Smooth muscle cell (in vitro differentiated cells): ENCODE data around the gene UBLCP1. TPM values are rescaled to one million over a fixed set of nuclear protein-coding genes. Genes with fewer than 3 reads are reported as not detected.
A peak's percentile ranks its signal among the peaks of the same experiment; 100 is the strongest.
"Not testable (repeated sequence)": the region's sequence is repeated elsewhere in the genome, so short reads cannot be mapped to it uniquely, and the experiment has no call there.

Experiments
- DNase-seq: peaks from one replicate; lab custom pipeline; 2025; ENCODE audit not compliant: unreplicated experiment; lab: John Stamatoyannopoulos, UW
- H2AFZ ChIP-seq: fragments of 200-600 bp; sonication (generic); 2 replicates; pipeline ENCODE4 v1.6.0; 2016; ENCODE audit warnings: antibody characterized with exemption, low read depth, mild to moderate bottlenecking
- H3F3A ChIP-seq: fragments of 200-600 bp; sonication (generic); 2 replicates; pipeline ENCODE4 v1.6.0; 2017; ENCODE audit warnings: antibody characterized with exemption, low read depth
- H3K27ac ChIP-seq: fragments of 200-600 bp; sonication (generic); 2 replicates; pipeline ENCODE4 v1.5.1; 2016; ENCODE audit warnings: low read depth, mild to moderate bottlenecking
- H3K27me3 ChIP-seq: fragments of 200-600 bp; sonication (generic); 2 replicates; pipeline ENCODE4 v1.6.1; 2016; ENCODE audit warnings: low read depth, mild to moderate bottlenecking
- H3K36me3 ChIP-seq: fragments of 200-600 bp; sonication (generic); 2 replicates; pipeline ENCODE4 v1.5.1; 2016; ENCODE audit warnings: low read depth
- H3K4me1 ChIP-seq: fragments of 200-600 bp; sonication (generic); 2 replicates; pipeline ENCODE4 v1.5.1; 2016; ENCODE audit warnings: low read depth
- H3K4me2 ChIP-seq: fragments of 200-600 bp; sonication (generic); 2 replicates; pipeline ENCODE4 v1.6.0; 2016; ENCODE audit warnings: mild to moderate bottlenecking
- H3K4me3 ChIP-seq: fragments of 200-600 bp; sonication (generic); 2 replicates; pipeline ENCODE4 v1.5.1; 2016; ENCODE audit warnings: mild to moderate bottlenecking
- H3K79me2 ChIP-seq: fragments of 200-600 bp; sonication (generic); 2 replicates; pipeline ENCODE4 v1.6.0; 2016; ENCODE audit warnings: low read depth, mild to moderate bottlenecking
- H3K9ac ChIP-seq: fragments of 200-600 bp; sonication (generic); 2 replicates; pipeline ENCODE4 v1.6.0; 2016; ENCODE audit warnings: low read depth
- H3K9me3 ChIP-seq: fragments of 200-600 bp; sonication (generic); replicated peaks from 2 replicates; pipeline ENCODE4 v1.5.1; 2016; ENCODE audit warnings: low read depth
- H4K20me1 ChIP-seq: fragments of 200-600 bp; sonication (generic); 2 replicates; pipeline ENCODE4 v1.6.0; 2016; ENCODE audit warnings: low read depth
- whole genome bisulfite sequencing: methylation state at CpG from one replicate; pipeline ENCODE4 v1.1.7; 2016; ENCODE audit warnings: low lambda C conversion rate; 5-methylcytosine and 5-hydroxymethylcytosine counted together
- polyA plus RNA-seq: library from polyadenylated mRNA; unstranded; fragments of >200 nt; fragmentation: Nextera tagmentation; extraction: Ambion mirVana; gene quantifications from 2 replicates; pipeline ENCODE4 v1.2.1, GENCODE V29; 2016
- total RNA-seq: library from RNA; depleted of rRNA; stranded (reverse); fragments of >200 nt; gene quantifications from 2 replicates; pipeline ENCODE4 v1.2.3, GENCODE V29; 2014
- TF ChIP-seq, protein P1 (sequence below): fragments of 200-600 bp; sonication (generic); IDR thresholded peaks from 2 replicates; pipeline ENCODE4 v1.5.1; 2017; ENCODE audit warnings: borderline replicate concordance, mild to moderate bottlenecking, antibody characterized with exemption; ENCODE audit not compliant: insufficient read depth, poor library complexity, severe bottlenecking

UBLCP1 gene
- total and polyA plus RNA-seq, 2 experiments from 2014 or later = 32.9 to 44.1 TPM

DNA sequence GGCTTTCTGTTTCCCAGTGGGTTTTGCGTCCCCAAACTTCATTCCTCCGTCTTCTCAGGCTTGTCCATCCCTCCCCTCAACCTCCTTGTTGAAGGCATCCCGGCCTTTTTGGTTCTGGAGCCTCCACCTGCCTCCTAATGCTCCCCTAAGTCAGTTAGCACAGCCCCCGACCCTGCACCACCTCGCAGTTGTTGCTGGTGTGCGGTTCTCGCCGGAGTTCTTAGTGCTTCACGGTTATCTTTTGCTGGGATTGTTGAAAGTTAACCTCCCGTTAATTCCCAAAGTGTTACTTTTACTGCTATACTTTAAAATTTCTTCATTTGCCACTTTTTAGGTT lies 447 bp downstream of the UBLCP1 start:
- peak overlapping the region; percentile 91 for H3K4me3 ChIP-seq
- no peaks in the 10 kb centered on the region for H3K9me3 ChIP-seq
- H3K9ac ChIP-seq = peak overlapping the region; percentile 94
- H3K79me2 ChIP-seq = peaks cover 27% of the 10 kb centered on the region
- no peaks in the 10 kb centered on the region for H3K36me3 ChIP-seq
- DNase-seq = no peak
- peak overlapping the region; percentile 97 for H3K4me2 ChIP-seq
- H3K27ac ChIP-seq = peak overlapping the region; percentile 90
- peaks cover 13% of the 10 kb centered on the region for H3K4me1 ChIP-seq
- H3F3A ChIP-seq = no peaks in the 10 kb centered on the region
- H4K20me1 ChIP-seq = peaks cover 11% of the 10 kb centered on the region
- 3% methylated on average over 10 of the region's 10 CpGs for WGBS
- no peaks in the 10 kb centered on the region for H3K27me3 ChIP-seq
- H2AFZ ChIP-seq = peak overlapping the region; percentile 96
- TF ChIP-seq, protein P1, sequence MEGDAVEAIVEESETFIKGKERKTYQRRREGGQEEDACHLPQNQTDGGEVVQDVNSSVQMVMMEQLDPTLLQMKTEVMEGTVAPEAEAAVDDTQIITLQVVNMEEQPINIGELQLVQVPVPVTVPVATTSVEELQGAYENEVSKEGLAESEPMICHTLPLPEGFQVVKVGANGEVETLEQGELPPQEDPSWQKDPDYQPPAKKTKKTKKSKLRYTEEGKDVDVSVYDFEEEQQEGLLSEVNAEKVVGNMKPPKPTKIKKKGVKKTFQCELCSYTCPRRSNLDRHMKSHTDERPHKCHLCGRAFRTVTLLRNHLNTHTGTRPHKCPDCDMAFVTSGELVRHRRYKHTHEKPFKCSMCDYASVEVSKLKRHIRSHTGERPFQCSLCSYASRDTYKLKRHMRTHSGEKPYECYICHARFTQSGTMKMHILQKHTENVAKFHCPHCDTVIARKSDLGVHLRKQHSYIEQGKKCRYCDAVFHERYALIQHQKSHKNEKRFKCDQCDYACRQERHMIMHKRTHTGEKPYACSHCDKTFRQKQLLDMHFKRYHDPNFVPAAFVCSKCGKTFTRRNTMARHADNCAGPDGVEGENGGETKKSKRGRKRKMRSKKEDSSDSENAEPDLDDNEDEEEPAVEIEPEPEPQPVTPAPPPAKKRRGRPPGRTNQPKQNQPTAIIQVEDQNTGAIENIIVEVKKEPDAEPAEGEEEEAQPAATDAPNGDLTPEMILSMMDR = no peak

- WGBS = 100% methylated on average over 2 of the region's 2 CpGs
- not testable (repeated sequence) for H3K4me2 ChIP-seq, DNase-seq, H2AFZ ChIP-seq, H3K9me3 ChIP-seq, H3K9ac ChIP-seq, H3K4me3 ChIP-seq, H3F3A ChIP-seq, H3K27me3 ChIP-seq, H3K27ac ChIP-seq, H3K36me3 ChIP-seq
- peaks cover 27% of the 10 kb centered on the region for H3K79me2 ChIP-seq
- H3K4me1 ChIP-seq = peaks cover 13% of the 10 kb centered on the region
- H4K20me1 ChIP-seq = peaks cover 11% of the 10 kb centered on the region
These were observed 3.7 kb downstream of the UBLCP1 start for GRCh38 chr5:159266764-159267163.

DNA sequence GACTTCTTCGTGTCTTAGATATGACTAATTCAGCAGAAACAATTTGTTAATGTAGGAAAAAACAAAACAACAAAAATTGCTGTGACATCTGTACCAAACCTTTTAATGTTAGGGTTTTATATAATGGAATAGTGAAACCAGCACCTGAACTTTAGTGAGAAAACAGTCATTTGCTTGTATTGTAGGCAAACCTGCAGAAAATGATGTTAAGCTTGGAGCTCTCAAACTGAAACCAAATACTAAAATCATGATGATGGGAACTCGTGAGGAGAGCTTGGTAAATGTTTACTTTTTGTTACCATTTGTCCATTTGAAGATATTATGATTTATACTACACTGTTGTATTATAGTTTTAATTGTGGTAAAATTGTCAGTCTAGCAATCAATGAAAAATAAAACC lies 6.6 kb downstream of the UBLCP1 start:
- Histone ChIP-seq H2AFZ (no peak overlapping the region), H3K27me3 (no peaks in the 10 kb centered on the region), H3K9ac (no peak overlapping the region), H3K4me1 (no peaks in the 10 kb centered on the region), H3K4me2 (no peak overlapping the region), H4K20me1 (peaks cover 11% of the 10 kb centered on the region), H3K27ac (no peak overlapping the region), H3K79me2 (peaks cover 11% of the 10 kb centered on the region), H3K4me3 (no peak overlapping the region), H3F3A (no peaks in the 10 kb centered on the region), H3K36me3 (peaks cover 24% of the 10 kb centered on the region), H3K9me3 (no peaks in the 10 kb centered on the region)
- 95% methylated on average over 2 of the region's 2 CpGs for WGBS
- no peak for DNase-seq
- TF ChIP-seq, protein P1 = no peak

GRCh38 chr5:159273923-159274322 lies 10.8 kb downstream of the UBLCP1 start:
- Histone ChIP-seq H3K27ac (no peak overlapping the region), H3K9me3 (no peaks in the 10 kb centered on the region), H2AFZ (no peak overlapping the region), H3K4me1 (no peaks in the 10 kb centered on the region), H3K36me3 (peaks cover 33% of the 10 kb centered on the region), H3K9ac (no peak overlapping the region), H3K4me2 (no peak overlapping the region), H3K4me3 (no peak overlapping the region), H3K79me2 (no peaks in the 10 kb centered on the region), H4K20me1 (no peaks in the 10 kb centered on the region), H3K27me3 (no peaks in the 10 kb centered on the region), H3F3A (no peaks in the 10 kb centered on the region)
- no peak for DNase-seq
- TF ChIP-seq, protein P1 = no peak
